Superior temporal gyrus (tissue), 1 donor: ENCODE results near the gene MIGA2.

ENCODE experiments used
- DNase-seq: peaks from one replicate; pipeline ENCODE4 v3.0.0-alpha.2; 2016; ENCODE audit errors: extremely low spot score

MIGA2 gene

GRCh38 chr9:129071526-129072126, 35.2 kb downstream of the MIGA2 start:
- no peak for DNase-seq

- no peak for DNase-seq
These were observed 35.7 kb downstream of the MIGA2 start for GRCh38 chr9:129072171-129072570.

DNA sequence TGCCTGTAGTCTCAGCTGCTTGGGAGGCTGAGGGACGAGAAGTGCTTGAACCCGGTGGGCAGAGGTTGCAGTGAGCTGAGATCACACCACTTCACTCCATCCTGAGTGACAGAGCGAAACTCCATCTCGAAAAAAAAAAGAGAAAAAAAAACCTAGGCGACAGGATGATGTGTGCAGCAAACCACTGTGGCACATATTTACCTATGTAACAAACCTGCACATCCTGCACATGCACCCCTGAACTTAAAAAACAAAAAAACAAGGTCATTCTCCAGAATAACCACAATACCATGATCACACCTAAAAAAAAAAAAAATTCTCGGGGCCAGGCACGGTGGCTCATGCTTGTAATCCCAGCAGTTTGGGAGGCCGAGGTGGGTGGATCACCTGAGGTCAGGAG, 37.0 kb downstream of the MIGA2 start:
- DNase-seq: no peak

- DNase-seq: no peak
These were observed 37.7 kb downstream of the MIGA2 start for GRCh38 chr9:129074106-129074505.

DNA sequence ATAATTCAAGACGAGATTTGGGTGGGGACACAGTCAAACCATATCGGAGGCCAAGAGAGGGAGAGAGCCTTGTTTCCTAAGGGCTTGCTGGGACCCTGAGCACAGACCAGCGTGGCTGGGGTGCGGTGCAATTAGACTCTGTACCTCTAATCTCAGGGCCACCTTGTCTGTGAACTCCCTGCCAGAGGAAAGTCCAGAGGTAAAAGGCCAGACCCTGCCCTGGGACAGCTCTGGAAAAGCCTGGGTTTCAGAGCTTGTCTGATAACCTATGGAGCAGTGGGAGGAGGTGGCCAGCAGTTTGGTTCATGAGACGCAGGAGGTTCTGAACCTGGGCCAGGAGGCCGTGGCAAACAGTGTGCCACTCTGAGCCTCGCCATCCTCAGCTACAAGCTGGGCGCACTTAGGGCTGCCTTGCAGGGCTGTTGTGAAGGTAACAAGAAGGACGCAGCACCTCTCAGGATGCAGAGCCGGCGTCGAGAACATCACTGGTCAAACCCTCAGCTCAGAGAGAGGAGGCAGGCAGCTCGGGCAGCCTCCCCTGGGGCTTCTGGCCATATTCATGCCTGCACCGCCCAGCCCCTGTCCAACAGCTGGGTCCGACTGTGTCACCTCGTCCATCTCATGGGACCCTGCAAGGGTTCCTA, 39.7 kb downstream of the MIGA2 start:
- no peak for DNase-seq

DNA sequence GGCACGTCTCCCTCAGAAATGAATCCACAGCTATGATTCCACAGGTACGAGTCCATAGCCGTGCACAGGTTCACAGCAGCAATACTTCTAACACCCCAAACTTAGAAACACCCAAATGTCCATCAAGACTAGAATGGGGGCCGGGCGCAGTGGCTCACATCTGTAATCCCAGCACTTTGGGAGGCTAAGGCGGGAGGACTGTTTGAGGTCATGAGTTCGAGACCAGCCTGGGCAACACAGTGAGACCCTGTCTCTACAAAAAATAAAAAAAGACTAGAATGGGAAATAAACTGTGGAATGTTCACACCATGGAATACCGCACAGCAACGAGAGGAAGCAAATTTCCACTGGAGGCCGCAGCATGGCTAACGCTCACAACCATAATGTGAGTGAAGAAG, 40.2 kb downstream of the MIGA2 start:
- no peak for DNase-seq

- DNase-seq: no peak
These were observed 40.8 kb downstream of the MIGA2 start for GRCh38 chr9:129077236-129077635.

DNA sequence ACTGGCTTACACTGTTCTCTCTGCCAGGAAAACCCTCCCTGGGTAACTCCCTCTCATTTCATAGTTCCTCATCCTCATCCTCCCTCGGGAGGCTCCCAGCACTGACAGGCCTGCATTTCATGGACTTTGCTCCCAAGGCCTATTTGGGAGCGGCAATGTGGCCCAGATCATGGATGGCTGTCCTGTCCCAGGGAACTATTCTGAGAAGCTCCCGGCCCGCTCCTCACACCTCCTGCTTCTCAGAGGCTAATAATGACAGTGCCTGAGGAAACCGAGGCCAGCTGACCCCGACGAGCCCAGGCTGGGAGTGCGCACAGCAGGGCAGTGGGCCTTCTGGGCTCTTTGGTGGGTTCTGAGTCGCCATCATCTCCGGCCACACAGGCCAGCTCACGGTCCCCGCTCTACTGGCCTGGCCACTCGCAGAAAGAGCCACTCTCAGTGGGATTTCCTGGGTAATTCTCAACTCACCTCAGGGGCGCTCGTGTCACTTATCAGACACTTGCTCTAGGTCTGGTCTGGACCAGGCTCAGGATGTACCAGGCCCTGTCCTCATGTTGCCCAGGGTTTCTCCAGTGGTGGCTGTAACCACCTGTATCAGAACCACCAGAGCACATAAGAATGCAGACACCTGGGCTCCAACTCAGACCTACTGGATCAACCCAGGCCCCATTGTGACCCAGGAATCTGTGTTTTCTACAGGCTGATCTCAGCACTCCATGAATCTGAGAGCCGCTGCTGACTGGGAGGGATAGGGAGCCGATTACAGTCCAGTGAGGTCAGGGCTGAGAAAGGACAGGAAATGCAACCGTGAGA, 42.5 kb downstream of the MIGA2 start:
- DNase-seq: no peak

DNA sequence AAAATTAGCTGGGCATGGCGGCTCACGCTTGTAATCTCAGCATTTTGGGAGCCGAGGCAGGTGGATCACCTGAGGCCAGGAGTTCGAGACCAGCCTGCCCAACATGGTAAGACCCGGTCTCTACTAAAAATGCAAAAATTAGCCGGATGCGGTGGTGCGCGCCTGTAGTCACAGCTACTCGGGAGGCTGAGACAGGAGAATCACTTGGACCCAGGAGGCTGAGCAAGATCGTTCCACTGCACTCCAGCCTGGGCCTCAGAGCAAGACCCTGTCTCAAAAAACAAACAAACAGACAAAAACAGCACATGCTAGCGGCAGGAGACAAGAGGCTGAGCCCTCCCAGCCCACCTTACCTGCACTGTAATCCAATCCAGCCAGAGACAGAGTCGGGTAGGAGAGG, 43.4 kb downstream of the MIGA2 start:
- no peak for DNase-seq

GRCh38 chr9:129080298-129080600, 43.8 kb downstream of the MIGA2 start:
- DNase-seq: no peak

GRCh38 chr9:129080601-129081387, 44.4 kb downstream of the MIGA2 start, which contains the start of gene DOLPP1:
TSS of gene DOLPP1 (plus strand) at chr9:129081111. CDS start at chr9:129081132, 21 bp downstream.
- peak; percentile 99 for DNase-seq

- no peak for DNase-seq
These were observed 45.0 kb downstream of the MIGA2 start for GRCh38 chr9:129081388-129081904.

DNA sequence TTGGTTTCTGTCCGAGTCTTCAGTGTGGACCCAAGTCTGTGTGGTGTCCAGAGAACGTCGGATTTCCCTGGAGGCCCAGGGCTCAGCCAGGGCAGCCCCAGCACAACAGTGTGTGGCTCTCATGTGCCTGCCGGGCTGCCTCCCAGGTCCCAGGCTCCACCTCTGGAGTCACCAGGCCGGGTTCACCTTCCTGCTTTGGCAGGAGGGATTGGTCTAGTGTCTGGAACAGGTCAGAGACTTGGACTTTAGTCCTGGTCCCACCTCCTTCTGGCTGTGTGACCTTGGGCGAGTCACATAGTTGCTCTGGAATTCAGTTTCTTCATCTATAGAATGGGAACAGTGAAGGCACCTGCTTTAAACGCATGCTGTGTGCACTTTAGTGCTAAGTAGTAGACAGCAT, 47.7 kb downstream of the MIGA2 start:
- DNase-seq: no peak

GRCh38 chr9:129089246-129089645, 52.8 kb downstream of the MIGA2 start:
- DNase-seq: no peak

- DNase-seq: no peak
These were observed 57.4 kb downstream of the MIGA2 start for GRCh38 chr9:129093602-129094386.

- DNase-seq: no peak
These were observed 58.2 kb downstream of the MIGA2 start for GRCh38 chr9:129094387-129095169.

DNA sequence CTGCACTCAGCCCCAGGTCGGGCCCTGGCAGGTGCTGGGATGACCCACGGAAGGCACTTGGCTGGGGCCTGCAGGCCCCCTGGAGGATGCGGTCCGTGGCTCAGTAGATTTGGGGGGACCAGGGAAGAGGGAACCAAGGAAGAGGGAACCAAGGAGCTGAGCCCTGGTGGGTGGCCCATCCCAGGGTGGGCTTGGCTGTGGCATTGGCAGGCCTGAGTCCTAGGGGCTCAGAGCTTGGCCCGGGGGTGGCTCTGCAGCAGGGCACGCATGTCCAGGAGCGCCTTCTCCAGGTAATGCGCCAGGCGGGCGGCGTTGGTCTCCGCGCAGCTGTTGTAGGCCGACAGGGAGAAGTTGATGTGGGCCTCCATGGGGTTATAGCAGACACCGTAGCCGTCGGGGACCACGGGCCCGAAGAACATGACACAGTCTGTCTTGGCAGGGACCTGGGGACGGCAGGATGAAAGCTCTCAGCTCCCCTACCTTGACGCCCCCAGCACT, 58.8 kb downstream of the MIGA2 start:
- no peak for DNase-seq

GRCh38 chr9:129095908-129096307, 59.5 kb downstream of the MIGA2 start:
- DNase-seq: no peak

- DNase-seq: no peak
These were observed 61.4 kb downstream of the MIGA2 start for GRCh38 chr9:129097671-129098306.

DNA sequence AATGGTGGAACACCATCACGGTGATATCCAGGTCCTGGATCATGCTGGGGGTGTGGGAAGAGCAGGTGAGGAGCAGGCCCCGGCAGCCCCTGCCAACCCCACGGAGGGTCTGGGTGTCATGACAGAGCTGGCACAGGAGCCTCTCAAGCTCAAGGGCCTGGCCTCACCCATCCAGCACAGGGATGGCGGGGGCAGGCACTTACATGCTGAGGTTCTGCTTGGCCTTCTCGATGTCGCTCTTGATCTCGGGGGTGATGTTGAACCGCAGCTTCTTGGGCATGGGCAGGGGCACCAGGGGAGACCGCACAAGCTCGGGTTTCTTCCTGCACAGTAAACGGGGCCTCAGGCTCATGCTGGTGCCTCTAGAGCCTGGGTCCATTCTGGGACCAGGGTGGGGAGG, 61.9 kb downstream of the MIGA2 start:
- no peak for DNase-seq
